MG63 (cell line): ENCODE results near the gene HIP1R. TPM values are rescaled to one million over a fixed set of nuclear protein-coding genes. Genes with fewer than 3 reads are reported as not detected.
"Not testable (repeated sequence)": the region's sequence is repeated elsewhere in the genome, so short reads cannot be mapped to it uniquely, and the experiment has no call there.

Experiments used
- DNase-seq: peaks from one replicate; pipeline ENCODE4 v3.0.0-alpha.2; 2020
- H3K27me3 ChIP-seq: fragments of 250-450 bp; sonication (Bioruptor Pico); 2 replicates; pipeline ENCODE4 v1.5.1; 2020; ENCODE audit warnings: mild to moderate bottlenecking, moderate library complexity
- H3K36me3 ChIP-seq: fragments of 250-450 bp; sonication (Bioruptor Pico); 2 replicates; pipeline ENCODE4 v1.5.1; 2020; ENCODE audit warnings: mild to moderate bottlenecking, moderate library complexity
- H3K4me3 ChIP-seq: fragments of 250-450 bp; sonication (Bioruptor Pico); 2 replicates; pipeline ENCODE4 v1.5.1; 2020; ENCODE audit warnings: mild to moderate bottlenecking, moderate library complexity
- H3K9me3 ChIP-seq: fragments of 250-450 bp; sonication (Bioruptor Pico); 2 replicates; pipeline ENCODE4 v1.5.1; 2020; ENCODE audit warnings: mild to moderate bottlenecking, moderate library complexity
- total RNA-seq: library from RNA; depleted of rRNA; stranded (reverse); fragments of >200 nt; shearing (Covaris generic); gene quantifications from 2 replicates; pipeline ENCODE4 v1.2.3, GENCODE V29; 2014; ENCODE audit warnings: low replicate concordance

The HIP1R gene
- total RNA-seq, 1 experiment from 2014 or later, result 14.8 TPM

DNA sequence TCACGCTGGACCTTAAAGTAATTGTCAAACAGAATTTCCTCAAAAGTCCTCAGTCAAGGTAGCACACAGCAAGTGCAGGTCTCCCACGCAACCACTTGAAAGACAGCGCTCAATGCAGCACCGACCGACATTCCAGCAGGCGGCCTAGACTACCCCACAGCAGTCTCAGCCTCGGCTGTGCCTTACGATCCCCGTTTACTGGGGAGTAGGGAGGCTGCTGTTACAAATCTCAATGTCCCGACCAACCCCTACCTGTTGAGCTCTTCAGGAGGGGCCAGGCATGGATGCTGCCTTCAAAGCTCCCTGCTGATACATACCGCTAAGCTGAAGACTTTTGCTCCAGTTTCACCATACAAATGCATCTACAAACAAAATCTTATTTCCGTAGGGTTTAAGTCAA, 38.8 kb downstream of the HIP1R start:
- Histone ChIP-seq H3K36me3 (peaks cover 15% of the 10 kb centered on the region), H3K9me3 (no peaks in the 10 kb centered on the region), H3K27me3 (no peaks in the 10 kb centered on the region), H3K4me3 (no peak overlapping the region)
- no peak for DNase-seq

DNA sequence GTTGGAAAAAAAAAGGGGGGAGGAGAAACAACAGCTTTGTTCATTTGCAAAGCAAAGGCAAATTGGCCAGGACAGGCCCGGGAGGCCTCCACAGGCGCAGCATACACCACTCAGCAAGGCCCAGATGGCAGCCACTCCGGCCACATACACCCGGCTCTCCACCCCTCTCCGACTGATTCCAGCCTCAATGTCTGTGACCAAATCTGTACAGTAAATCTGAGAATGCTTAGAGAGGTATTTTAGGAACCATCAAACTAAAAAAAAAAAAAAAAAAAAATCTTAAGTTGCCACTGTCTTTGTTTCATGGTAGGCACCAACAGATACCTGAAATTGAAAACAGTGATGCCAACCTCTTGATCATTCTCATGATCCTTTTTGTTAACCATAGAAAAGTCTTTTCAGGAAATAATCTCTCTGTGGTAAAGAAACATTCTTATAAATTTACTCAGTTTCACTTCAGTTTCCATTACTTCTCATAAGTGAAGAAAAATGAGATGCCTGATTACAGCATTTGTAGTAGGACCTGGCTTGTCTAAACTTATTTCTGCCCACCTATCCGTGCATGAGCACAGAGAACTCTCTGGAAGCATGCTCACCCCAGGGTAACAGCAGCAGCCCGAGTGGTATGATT, 40.4 kb downstream of the HIP1R start:
- Histone ChIP-seq H3K36me3 (no peaks in the 10 kb centered on the region; the same call in 1 of the 2 replicates), H3K4me3 (no peak overlapping the region), H3K27me3 (no peaks in the 10 kb centered on the region), H3K9me3 (no peaks in the 10 kb centered on the region)
- DNase-seq, result no peak

- not testable (repeated sequence) for H3K4me3 ChIP-seq, H3K9me3 ChIP-seq, DNase-seq
These were observed 41.0 kb downstream of the HIP1R start for GRCh38 chr12:122876281-122876680.

DNA sequence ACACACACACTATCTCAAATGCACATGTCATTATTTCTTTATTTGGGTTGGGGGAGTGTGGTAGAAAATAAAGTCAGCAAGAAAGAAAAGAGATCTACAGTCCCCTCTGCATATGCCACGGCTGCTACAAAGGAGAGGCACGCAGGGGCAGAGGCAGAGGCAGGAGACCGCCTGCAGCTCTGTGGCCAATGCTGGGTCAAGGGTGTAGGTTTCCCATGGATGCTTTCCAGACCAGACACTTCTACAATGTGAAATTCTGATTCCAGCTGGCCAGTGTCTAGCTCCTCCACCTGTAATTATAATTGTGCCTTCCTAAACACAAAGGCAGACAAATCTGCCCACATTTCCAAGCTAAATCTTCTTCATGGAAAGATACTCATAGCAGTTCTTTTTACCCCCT, 41.5 kb downstream of the HIP1R start:
- DNase-seq, result no peak
- no peaks in the 10 kb centered on the region for H3K27me3 ChIP-seq

More at GRCh38 chr12:122876281-122876680, 41.0 kb downstream of the HIP1R start:
- not testable (repeated sequence) for H3K36me3 ChIP-seq, H3K27me3 ChIP-seq

GRCh38 chr12:122878780-122879612, 43.7 kb downstream of the HIP1R start:
- Histone ChIP-seq H3K27me3 (no peaks in the 10 kb centered on the region), H3K9me3 (no peaks in the 10 kb centered on the region), H3K36me3 (peaks cover 2% of the 10 kb centered on the region; the same call in 1 of the 2 replicates), H3K4me3 (no peak overlapping the region)
- DNase-seq, result no peak

More for the DNA sequence above, 41.5 kb downstream of the HIP1R start:
- Histone ChIP-seq H3K9me3 (no peaks in the 10 kb centered on the region), H3K36me3 (no peaks in the 10 kb centered on the region; the same call in 1 of the 2 replicates), H3K4me3 (no peak overlapping the region)

- Histone ChIP-seq H3K36me3 (peaks cover 2% of the 10 kb centered on the region; the same call in 1 of the 2 replicates), H3K9me3 (no peaks in the 10 kb centered on the region), H3K4me3 (no peak overlapping the region), H3K27me3 (no peaks in the 10 kb centered on the region)
- DNase-seq, result no peak
These were observed 45.0 kb downstream of the HIP1R start for GRCh38 chr12:122880155-122880667.

- no peak overlapping the region for H3K4me3 ChIP-seq
- DNase-seq, result peak; percentile 78
- H3K9me3 ChIP-seq, result no peaks in the 10 kb centered on the region
- H3K27me3 ChIP-seq, result no peaks in the 10 kb centered on the region
- H3K36me3 ChIP-seq, result peaks cover 2% of the 10 kb centered on the region; the same call in 1 of the 2 replicates
These were observed 45.4 kb downstream of the HIP1R start for GRCh38 chr12:122880668-122881067.

DNA sequence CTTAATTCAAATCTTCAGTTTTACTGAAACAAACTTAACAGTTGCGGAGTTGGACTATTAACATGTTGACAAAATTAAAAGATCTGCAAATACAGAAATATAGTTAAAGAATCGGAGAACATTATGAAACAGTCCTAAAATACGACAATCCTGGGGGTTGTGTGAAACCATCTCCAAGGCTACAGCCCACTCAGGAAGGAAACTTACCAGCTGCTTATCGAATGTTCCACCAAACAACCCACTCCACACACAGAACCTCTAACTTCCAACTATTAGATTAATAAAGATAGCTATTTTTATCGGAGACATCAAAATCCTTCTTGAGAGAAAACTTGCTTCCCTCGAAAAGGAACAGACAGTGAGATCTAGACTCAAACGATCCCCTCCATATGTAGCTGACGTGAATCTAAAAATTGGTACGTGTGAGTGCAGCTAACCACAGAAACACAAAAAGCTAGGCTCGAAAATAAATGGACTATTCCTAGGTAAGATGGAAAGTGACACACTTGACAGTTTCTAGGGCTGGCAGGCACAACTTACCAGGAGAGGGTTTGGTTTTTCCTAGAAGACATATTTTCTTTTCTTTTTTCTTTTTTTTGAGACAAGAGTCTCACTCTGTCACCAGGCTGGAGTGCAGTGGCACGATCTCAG, 47.8 kb downstream of the HIP1R start:
- Histone ChIP-seq H3K36me3 (peaks cover 2% of the 10 kb centered on the region; the same call in 1 of the 2 replicates), H3K4me3 (no peak overlapping the region), H3K27me3 (no peaks in the 10 kb centered on the region), H3K9me3 (no peaks in the 10 kb centered on the region)
- no peak for DNase-seq

DNA sequence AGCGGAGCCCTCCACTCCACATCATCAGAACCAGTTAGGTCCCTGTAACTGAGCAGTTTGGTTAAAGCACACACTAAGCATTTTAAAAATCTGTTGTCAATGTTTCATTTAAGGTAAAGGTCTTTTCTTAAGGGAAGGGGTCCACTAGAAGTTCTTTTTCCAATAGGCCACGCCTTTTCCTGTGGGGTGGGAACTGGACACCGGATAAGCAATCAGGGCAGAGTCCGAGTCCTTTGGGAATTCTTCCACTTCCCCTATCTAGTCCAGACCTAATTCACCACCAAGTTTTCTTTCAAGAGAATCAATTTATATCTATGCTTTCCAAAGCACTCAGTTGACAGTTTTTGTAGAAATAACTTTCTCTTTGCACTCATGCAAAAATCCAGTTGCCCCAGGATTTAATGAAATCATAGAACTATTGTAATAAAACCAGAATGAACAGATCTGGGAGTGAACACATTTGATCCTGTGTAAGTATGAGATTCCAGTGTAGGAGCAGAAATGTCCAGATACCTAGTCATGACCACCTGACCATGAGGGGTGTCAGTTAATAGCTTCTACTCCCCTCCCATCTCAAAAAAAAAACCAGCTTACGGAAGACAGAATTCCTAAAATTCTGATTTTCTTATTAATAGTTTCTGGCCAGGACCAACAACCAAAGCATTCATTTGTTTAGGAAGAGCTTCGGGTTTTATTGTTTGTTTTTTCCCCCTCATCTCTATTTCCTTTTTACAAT, 49.0 kb downstream of the HIP1R start:
- Histone ChIP-seq H3K4me3 (no peak overlapping the region), H3K36me3 (peaks cover 2% of the 10 kb centered on the region; the same call in 1 of the 2 replicates), H3K9me3 (no peaks in the 10 kb centered on the region), H3K27me3 (no peaks in the 10 kb centered on the region)
- no peak for DNase-seq

- peaks cover 2% of the 10 kb centered on the region; the same call in 1 of the 2 replicates for H3K36me3 ChIP-seq
- H3K9me3 ChIP-seq, result no peaks in the 10 kb centered on the region
- H3K4me3 ChIP-seq, result no peak overlapping the region
- H3K27me3 ChIP-seq, result no peaks in the 10 kb centered on the region
- no peak for DNase-seq
These were observed 49.6 kb downstream of the HIP1R start for GRCh38 chr12:122884860-122885259.

GRCh38 chr12:122886161-122886560, 50.9 kb downstream of the HIP1R start:
- Histone ChIP-seq H3K36me3 (peaks cover 2% of the 10 kb centered on the region; the same call in 1 of the 2 replicates), H3K27me3 (no peaks in the 10 kb centered on the region), H3K9me3 (no peaks in the 10 kb centered on the region), H3K4me3 (no peak overlapping the region)
- DNase-seq, result no peak

DNA sequence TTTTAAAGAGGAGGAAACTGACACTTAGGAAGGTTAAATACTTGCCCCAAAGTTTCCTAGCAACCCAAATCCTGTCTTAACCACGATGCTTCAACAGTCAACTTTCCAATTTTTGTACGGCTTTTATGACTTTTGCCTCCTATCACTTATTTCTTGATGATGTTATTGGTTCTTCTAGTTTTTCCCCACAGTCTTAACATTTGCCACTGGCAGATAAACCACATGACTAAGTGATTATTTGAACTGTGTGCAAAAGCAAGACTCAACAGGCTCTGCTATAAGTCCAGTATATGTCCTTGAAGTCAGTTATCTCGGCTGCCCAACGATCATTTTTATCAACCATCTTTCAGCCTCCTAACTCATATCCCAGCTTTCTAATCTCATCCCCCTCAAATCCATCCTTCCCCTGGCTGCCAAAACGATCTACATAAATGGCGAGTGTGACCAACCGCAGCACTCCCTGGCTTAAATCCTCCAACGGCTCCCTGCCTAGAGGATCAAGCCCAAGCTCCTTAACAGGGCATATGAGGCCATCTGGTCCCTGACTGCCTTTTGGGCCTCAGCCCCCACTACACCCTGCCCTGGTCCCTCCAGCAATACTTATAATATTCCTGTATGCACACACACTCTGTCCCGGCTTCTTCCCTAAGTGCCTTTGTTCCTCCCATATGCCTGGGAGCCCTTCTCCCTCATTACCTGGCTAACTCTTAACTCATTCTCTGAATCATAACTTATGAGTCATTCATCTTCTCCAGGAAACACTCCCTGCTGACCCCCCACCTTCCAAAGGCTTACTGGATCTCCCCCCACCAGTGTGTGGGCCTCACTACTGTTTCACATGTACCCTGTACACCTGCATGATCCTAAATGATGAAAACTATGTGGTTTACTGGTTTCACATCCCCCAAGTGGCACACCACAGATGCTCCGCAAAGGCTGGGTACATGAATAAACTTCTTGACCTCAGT, 51.9 kb downstream of the HIP1R start:
- DNase-seq, result peak; percentile 48
- Histone ChIP-seq H3K36me3 (peaks cover 2% of the 10 kb centered on the region; the same call in 1 of the 2 replicates), H3K9me3 (no peaks in the 10 kb centered on the region), H3K4me3 (no peak overlapping the region), H3K27me3 (no peaks in the 10 kb centered on the region)

GRCh38 chr12:122887819-122888212, 52.6 kb downstream of the HIP1R start:
- Histone ChIP-seq H3K36me3 (peaks cover 2% of the 10 kb centered on the region; the same call in 1 of the 2 replicates), H3K27me3 (no peaks in the 10 kb centered on the region), H3K4me3 (no peak overlapping the region), H3K9me3 (no peaks in the 10 kb centered on the region)
- no peak for DNase-seq

- no peaks in the 10 kb centered on the region for H3K27me3 ChIP-seq
- no peaks in the 10 kb centered on the region for H3K9me3 ChIP-seq
- DNase-seq, result peak; percentile 49
- H3K36me3 ChIP-seq, result peaks cover 2% of the 10 kb centered on the region; the same call in 1 of the 2 replicates
- peak overlapping the region; percentile 14 for H3K4me3 ChIP-seq
These were observed 53.0 kb downstream of the HIP1R start for GRCh38 chr12:122888232-122888752.
